GM23248 (cell line): ENCODE results near the gene SBF2. TPM values are rescaled to one million over a fixed set of nuclear protein-coding genes. Genes with fewer than 3 reads are reported as not detected.
A peak's percentile ranks its signal among the peaks of the same experiment; 100 is the strongest.

Experiments used
- DNase-seq: peaks from one replicate; pipeline ENCODE4 v3.0.0-alpha.2; 2015
- H2AFZ ChIP-seq: fragments of 200-600 bp; sonication (generic); 2 replicates; pipeline ENCODE4 v1.6.1; 2016; ENCODE audit warnings: antibody characterized with exemption
- H3F3A ChIP-seq: fragments of 200-600 bp; sonication (generic); 2 replicates; pipeline ENCODE4 v1.6.1; 2016; ENCODE audit warnings: mild to moderate bottlenecking, antibody characterized with exemption, mixed run types; ENCODE audit not compliant: insufficient read depth
- H3K27ac ChIP-seq: fragments of 200-600 bp; sonication (generic); 2 replicates; pipeline ENCODE4 v1.5.1; 2016; ENCODE audit warnings: mild to moderate bottlenecking
- H3K27me3 ChIP-seq: fragments of 200-600 bp; sonication (generic); replicated peaks from 2 replicates; pipeline ENCODE4 v1.6.1; 2016; ENCODE audit warnings: mild to moderate bottlenecking; ENCODE audit not compliant: insufficient read depth
- H3K36me3 ChIP-seq: fragments of 200-600 bp; sonication (generic); 2 replicates; pipeline ENCODE4 v1.6.1; 2016; ENCODE audit warnings: low read depth, mild to moderate bottlenecking
- H3K4me1 ChIP-seq: fragments of 200-600 bp; sonication (generic); 2 replicates; pipeline ENCODE4 v1.6.1; 2016; ENCODE audit warnings: mild to moderate bottlenecking; ENCODE audit not compliant: insufficient read depth
- H3K4me2 ChIP-seq: fragments of 200-600 bp; sonication (generic); one replicate; pipeline ENCODE4 v1.6.1; 2016; ENCODE audit warnings: mild to moderate bottlenecking; ENCODE audit not compliant: unreplicated experiment
- H3K4me3 ChIP-seq: fragments of 200-600 bp; sonication (generic); 2 replicates; pipeline ENCODE4 v1.5.1; 2016; ENCODE audit warnings: mild to moderate bottlenecking
- H3K79me2 ChIP-seq: fragments of 200-600 bp; sonication (generic); 2 replicates; pipeline ENCODE4 v1.6.1; 2016; ENCODE audit warnings: mild to moderate bottlenecking; ENCODE audit not compliant: insufficient read depth
- H3K9ac ChIP-seq: fragments of 200-600 bp; sonication (generic); 2 replicates; pipeline ENCODE4 v1.6.1; 2016; ENCODE audit warnings: mild to moderate bottlenecking
- H3K9me2 ChIP-seq: fragments of 200-600 bp; sonication (generic); 2 replicates; pipeline ENCODE4 v1.6.1; 2016; ENCODE audit warnings: mixed run types, mild to moderate bottlenecking, moderate library complexity; ENCODE audit not compliant: insufficient read depth
- H3K9me3 ChIP-seq: fragments of 200-600 bp; sonication (generic); one replicate; pipeline ENCODE4 v1.6.1; 2017; ENCODE audit warnings: low read depth
- H4K20me1 ChIP-seq: fragments of 200-600 bp; sonication (generic); 2 replicates; pipeline ENCODE4 v1.6.0; 2016; ENCODE audit not compliant: insufficient read depth
- EZH2 ChIP-seq: fragments of 200-600 bp; sonication (generic); IDR thresholded peaks from 2 replicates; pipeline ENCODE4 v1.6.1; 2018; ENCODE audit warnings: antibody characterized with exemption, mild to moderate bottlenecking; ENCODE audit not compliant: insufficient read depth, poor library complexity, severe bottlenecking
- EZH2phosphoT487 ChIP-seq: fragments of 200-600 bp; sonication (generic); IDR thresholded peaks from 2 replicates; pipeline ENCODE4 v1.6.1; 2018; ENCODE audit warnings: antibody characterized with exemption, moderate library complexity, mild to moderate bottlenecking, low read depth; ENCODE audit not compliant: insufficient read depth
- whole genome bisulfite sequencing, 2 experiments: methylation state at CpG; one replicate each; pipeline ENCODE4 v1.1.6; 2015 to 2017; ENCODE audit warnings: low lambda C conversion rate in 2 of 2, low coverage in 1 of 2; ENCODE audit errors: missing lambda C conversion rate in 2 of 2; 5-methylcytosine and 5-hydroxymethylcytosine counted together
- in situ Hi-C: fragments of 300-500 bp; cut with MboI; formaldehyde crosslinking; loops from 2 replicates; pipeline ENCODE4 v1.15.0; 2020
- polyA plus RNA-seq: library from polyadenylated mRNA; unstranded; fragments of >200 nt; fragmentation: Nextera tagmentation; extraction: Ambion mirVana; gene quantifications from 2 replicates; pipeline ENCODE4 v1.2.1, GENCODE V29; 2016
- total RNA-seq: library from RNA; depleted of rRNA; stranded (reverse); fragments of >200 nt; shearing (Covaris generic); gene quantifications from 2 replicates; pipeline ENCODE4 v1.2.3, GENCODE V29; 2014

Gene SBF2
- total and polyA plus RNA-seq, 2 experiments from 2014 or later: 21.9 to 32.7 TPM

- no peak overlapping the region for H2AFZ ChIP-seq
- no peak overlapping the region for H3K9ac ChIP-seq
- TF ChIP-seq EZH2phosphoT487 (no peak), EZH2 (no peak)
- H3K9me2 ChIP-seq: no peaks in the 10 kb centered on the region
- H3K4me3 ChIP-seq: no peak overlapping the region
- H3K79me2 ChIP-seq: no peaks in the 10 kb centered on the region
- peak; percentile 35 for DNase-seq
- 0 out of 2 replicates have a peak overlapping the region, but pooled peaks have one; percentile 6 for H3K27ac ChIP-seq
- H3K4me2 ChIP-seq: no peak overlapping the region
- no peaks in the 10 kb centered on the region for H4K20me1 ChIP-seq
- no peaks in the 10 kb centered on the region for H3K36me3 ChIP-seq
- H3K4me1 ChIP-seq: peaks cover 37% of the 10 kb centered on the region
- H3F3A ChIP-seq: peaks cover 41% of the 10 kb centered on the region
- H3K9me3 ChIP-seq: no peaks in the 10 kb centered on the region
- in situ Hi-C loops: no loop called here
- WGBS, 2 experiments: 28 to 36% methylated on average over 5 of the region's 5 CpGs
- H3K27me3 ChIP-seq: no peaks in the 10 kb centered on the region
These were observed 497.2 kb downstream of the SBF2 start for GRCh38 chr11:9796854-9797253.

- Histone ChIP-seq H3K27ac (no peak overlapping the region), H3K9me2 (no peaks in the 10 kb centered on the region), H3K4me3 (no peak overlapping the region), H3K79me2 (no peaks in the 10 kb centered on the region), H3F3A (peaks cover 35% of the 10 kb centered on the region), H3K4me2 (no peak overlapping the region), H2AFZ (no peak overlapping the region), H3K9me3 (no peaks in the 10 kb centered on the region), H3K27me3 (no peaks in the 10 kb centered on the region), H3K36me3 (no peaks in the 10 kb centered on the region), H3K9ac (no peak overlapping the region), H3K4me1 (peaks cover 31% of the 10 kb centered on the region), H4K20me1 (no peaks in the 10 kb centered on the region)
- no peak for TF ChIP-seq EZH2
- TF ChIP-seq EZH2phosphoT487: no peak
- in situ Hi-C loops: no loop called here
- peak; percentile 39 for DNase-seq
These were observed 497.8 kb downstream of the SBF2 start for GRCh38 chr11:9796266-9796665.

- Histone ChIP-seq H3K9me3 (no peaks in the 10 kb centered on the region), H3K4me3 (no peak overlapping the region), H3K27me3 (no peaks in the 10 kb centered on the region), H3K36me3 (peaks cover 16% of the 10 kb centered on the region), H3K27ac (no peak overlapping the region), H4K20me1 (no peaks in the 10 kb centered on the region), H3K79me2 (no peaks in the 10 kb centered on the region; the same call in 1 of the 2 replicates), H2AFZ (no peak overlapping the region), H3K9ac (no peak overlapping the region), H3K4me1 (peaks cover 18% of the 10 kb centered on the region), H3F3A (peaks cover 23% of the 10 kb centered on the region), H3K9me2 (0 out of 2 replicates have a peak, but pooled peaks cover 8% of the 10 kb centered on the region), H3K4me2 (no peak overlapping the region)
- in situ Hi-C loops: no loop called here
- no peak for DNase-seq
- no peak for TF ChIP-seq EZH2
- TF ChIP-seq EZH2phosphoT487: no peak
- WGBS, 2 experiments: 78 to 80% methylated on average over 3 of the region's 3 CpGs
These were observed 503.3 kb downstream of the SBF2 start for GRCh38 chr11:9790703-9791102.

GRCh38 chr11:9789910-9790309 is 504.1 kb downstream of the SBF2 start:
- WGBS, 2 experiments: 92 to 99% methylated on average over 3 of the region's 3 CpGs
- DNase-seq: no peak
- Histone ChIP-seq H3K9me2 (0 out of 2 replicates have a peak, but pooled peaks cover 8% of the 10 kb centered on the region), H3K9me3 (no peaks in the 10 kb centered on the region), H3K4me1 (peaks cover 19% of the 10 kb centered on the region), H3K4me3 (no peak overlapping the region), H3K79me2 (no peaks in the 10 kb centered on the region; the same call in 1 of the 2 replicates), H3K27ac (no peak overlapping the region), H4K20me1 (no peaks in the 10 kb centered on the region), H3K36me3 (peaks cover 16% of the 10 kb centered on the region), H3K9ac (no peak overlapping the region), H2AFZ (no peak overlapping the region), H3K4me2 (no peak overlapping the region), H3K27me3 (no peaks in the 10 kb centered on the region), H3F3A (peaks cover 26% of the 10 kb centered on the region)
- TF ChIP-seq EZH2phosphoT487 (no peak), EZH2 (no peak)
- in situ Hi-C loops: no loop called here
